GM19099 (cell line): ENCODE results near the gene HHATL.

Experiments
- POLR2A ChIP-seq: IDR thresholded peaks from 3 replicates; pipeline ENCODE4 v1.6.1; 2011; ENCODE audit warnings: low read depth; ENCODE audit not compliant: insufficient read length; ENCODE audit errors: extremely low read depth

The HHATL gene

GRCh38 chr3:42670670-42671069 lies 31.9 kb downstream of the HHATL start:
- TF ChIP-seq POLR2A = no peak

DNA sequence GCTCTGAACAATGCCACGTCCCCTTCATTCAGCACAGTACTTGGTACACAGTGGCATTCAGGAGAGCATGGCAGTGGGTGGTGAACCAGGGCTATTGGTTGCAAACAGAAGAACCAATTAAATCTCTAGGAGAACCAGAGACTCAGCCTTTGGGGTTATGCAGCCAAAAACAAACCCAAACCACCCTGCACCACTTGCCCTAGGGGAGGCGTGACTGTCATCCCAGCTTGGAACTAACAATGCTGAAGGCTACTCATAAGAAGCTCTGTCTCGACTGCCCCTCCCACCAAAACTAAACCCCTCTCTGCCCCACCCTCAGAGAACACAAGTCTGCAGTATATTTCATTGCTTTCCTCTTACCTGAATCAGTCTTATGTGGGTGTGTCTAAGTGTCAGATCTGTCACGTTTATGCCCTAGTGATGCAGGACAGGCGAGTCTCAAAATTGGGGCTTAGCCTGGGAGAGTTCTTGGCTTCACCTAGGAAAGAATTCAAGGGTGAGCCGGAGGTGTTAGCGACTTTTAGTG lies 32.5 kb downstream of the HHATL start:
- TF ChIP-seq POLR2A = no peak

DNA sequence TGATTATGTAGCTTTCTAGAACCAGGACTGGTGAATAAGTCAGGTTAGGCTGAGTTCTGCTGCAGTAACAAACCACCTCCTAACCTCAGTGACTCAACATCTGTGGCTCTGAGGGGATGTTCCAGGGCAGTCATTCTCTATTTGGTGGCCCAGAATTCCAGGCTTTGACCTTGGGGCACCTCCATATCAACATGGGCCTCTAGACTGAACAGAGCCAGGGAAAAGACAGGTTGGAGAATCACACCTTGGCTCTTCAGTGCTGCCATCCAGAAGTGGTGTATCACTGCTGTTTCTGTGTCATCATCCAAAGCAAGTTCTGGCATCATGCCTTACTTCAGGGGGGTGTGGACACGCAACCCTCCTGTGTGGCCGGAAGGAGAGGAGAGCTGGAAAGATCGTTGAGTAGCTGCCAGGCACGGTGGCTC lies 33.8 kb downstream of the HHATL start:
- TF ChIP-seq POLR2A = no peak

- no peak for TF ChIP-seq POLR2A
Observed at GRCh38 chr3:42668413-42668760, 34.2 kb downstream of the HHATL start.

- no peak for TF ChIP-seq POLR2A
Observed at GRCh38 chr3:42667523-42668412, 34.8 kb downstream of the HHATL start.

DNA sequence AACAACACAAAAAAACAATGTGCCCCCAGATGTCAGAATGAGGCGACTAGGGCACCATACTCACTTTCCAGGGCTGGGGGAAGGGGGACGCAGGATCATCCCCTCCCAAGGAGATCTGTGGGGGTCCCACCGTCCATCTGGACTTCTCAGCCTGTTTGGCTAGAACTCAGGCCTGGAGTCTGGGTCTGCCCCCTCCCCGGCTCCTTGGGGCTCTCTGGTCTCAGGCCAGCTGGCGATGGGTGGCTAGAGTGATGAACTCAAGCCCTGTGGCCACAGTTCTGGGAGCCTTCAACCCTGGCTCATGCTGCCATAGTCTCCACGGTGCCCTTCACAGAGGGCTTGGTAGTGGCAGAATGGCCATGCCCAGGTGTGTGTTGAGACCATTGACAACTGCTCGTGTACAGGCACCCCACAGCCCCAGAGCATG lies 35.5 kb downstream of the HHATL start:
- TF ChIP-seq POLR2A = no peak

GRCh38 chr3:42666577-42666998 lies 36.0 kb downstream of the HHATL start:
- no peak for TF ChIP-seq POLR2A

DNA sequence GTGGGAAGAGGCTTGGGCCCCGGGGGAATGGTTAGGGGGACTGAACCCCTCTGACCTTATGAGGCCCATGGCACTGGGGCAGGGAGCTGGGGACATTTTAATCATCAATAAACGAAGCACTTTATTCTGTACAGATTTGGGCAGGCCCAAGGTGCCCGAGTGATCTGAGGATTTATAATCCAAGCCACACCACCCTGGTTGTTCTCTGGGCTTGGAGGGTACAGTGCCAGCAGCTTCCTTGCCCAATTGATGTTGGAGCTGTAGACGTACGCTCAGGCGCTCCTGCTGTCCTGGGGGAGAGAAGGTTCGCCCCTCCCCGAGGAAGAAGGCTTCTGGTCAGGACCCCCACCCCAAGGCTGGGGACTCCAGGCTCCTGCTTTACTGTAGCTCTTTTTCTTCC lies 36.6 kb downstream of the HHATL start:
- no peak for TF ChIP-seq POLR2A

DNA sequence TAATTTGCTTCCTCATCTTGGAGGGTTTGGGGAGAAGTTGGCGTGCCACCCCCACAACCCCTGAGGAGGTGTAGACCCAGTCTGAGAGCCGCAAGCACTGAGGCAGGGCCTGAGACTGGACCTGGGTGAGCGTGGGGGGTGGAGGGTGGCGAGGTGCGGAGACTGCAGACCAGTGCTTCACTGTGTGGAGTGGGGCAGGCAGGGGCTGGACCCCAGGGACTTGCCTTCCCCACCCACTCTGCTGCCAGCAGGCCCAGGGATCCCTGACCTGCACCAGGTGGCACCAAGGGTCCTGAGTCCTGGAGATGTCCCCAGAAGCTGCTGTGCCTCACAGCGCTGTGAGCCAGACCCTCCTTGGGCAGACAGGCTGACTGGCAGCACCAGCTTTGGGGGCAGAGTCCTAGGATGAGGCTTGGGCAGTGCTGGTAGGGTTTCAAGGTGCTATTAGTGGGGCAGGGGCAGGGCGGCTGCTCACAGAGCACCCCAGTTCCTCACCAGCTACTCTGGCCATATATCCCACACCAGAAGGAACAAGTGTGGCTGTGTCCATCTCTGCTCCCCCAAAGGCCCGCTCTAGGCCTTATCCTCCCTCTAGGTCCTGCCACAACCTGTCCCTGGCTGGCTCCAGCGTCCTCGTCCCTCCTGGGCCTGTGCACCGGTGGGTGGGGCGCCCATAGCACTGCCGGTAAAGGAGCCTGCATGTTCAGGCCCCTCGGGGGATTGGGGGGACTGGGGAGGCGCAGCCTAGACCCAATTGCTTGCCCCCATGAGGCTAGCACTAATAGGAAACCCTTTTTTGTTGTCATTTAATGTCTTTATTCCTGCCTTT lies 37.3 kb downstream of the HHATL start:
- TF ChIP-seq POLR2A = no peak

DNA sequence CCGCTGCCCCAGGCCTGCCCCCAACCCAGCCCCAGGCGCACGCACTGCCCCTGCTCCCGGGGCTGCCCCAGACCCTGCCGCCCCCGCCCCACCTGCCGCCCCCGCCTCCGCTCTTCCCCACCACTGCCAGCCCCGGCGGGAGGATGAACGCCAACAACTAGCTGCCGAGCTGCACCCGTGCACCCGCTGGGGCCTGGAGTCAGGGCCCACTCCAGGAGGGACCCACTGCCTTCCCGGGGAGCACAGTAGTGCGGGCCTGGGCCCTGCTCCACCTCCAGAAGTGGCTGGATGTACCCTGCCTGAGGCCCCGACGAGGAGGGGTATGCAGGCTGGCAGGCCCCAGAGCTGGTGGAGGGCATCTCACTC lies 38.2 kb downstream of the HHATL start:
- TF ChIP-seq POLR2A = no peak

- TF ChIP-seq POLR2A = peak; percentile 38
Observed at GRCh38 chr3:42663581-42664437, 38.8 kb downstream of the HHATL start.

DNA sequence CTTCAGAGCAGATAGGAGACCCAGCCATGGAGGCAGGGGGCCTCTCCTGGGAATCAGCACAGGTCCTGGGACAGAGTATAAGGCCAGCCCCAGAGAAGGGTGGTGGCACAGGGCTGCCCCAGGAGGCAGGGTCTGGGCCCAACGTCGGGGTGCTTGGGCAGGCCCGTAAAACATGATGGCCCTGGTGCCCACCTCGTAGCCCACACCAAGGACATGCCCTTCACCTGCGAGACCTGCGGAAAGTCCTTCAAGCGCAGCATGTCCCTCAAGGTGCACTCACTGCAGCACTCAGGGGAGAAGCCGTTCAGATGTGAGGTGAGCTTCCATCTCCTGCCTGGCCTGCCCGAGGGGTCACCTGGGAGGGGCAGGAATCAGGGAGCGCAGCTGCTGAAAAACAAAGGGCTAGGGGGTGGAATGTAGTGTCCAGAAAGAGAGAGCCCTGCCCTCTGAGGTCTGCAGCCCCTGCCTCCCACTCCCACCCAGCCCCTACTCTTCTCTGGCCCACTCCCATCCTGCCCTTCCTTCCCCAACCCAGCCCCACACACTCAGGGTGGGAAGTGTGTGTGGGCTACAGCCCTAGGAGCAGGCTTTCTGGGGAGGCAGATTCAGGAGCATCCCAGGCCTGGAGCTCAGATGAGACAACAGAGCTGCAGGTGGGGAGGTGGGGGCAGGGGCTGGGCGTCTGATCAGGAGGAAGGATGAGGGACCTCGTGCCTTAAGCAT lies 39.6 kb downstream of the HHATL start:
- TF ChIP-seq POLR2A = no peak

- TF ChIP-seq POLR2A = no peak
Observed at GRCh38 chr3:42662037-42662812, 40.4 kb downstream of the HHATL start.
